Measurements from ENCODE around the gene SPATA31D3.

The SPATA31D3 gene

DNA sequence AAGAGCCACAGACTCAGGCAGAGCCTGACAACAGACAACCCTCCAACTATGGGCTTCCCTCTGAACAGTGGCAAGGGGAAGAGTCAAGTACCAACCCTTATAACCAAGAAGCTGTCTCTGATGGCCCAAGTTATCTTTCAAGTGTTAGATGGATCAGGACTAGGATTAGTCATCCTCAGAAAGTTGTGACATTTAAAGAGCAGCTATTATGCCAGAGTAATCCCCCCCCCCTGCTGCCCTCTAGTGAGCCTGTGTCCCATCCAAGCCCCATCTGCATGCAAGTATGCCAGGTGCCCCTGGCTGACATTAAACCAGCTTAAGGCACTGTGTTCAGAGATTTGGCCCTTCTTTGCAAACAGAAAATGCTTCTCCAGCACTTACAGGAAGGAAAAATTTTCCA lies 28.4 kb downstream of the SPATA31D3 start:
- Histone ChIP-seq H3K9me3 (replicated peaks in 1 of 2; ENCODE audit: control insufficient read depth in 2 of 2, insufficient read depth in 1 of 2, low read depth in 1 of 2, low read length in 2 of 2) (no peaks in the 10 kb centered on the region), H2BK120ac (ENCODE audit: low read depth, low read length) (no peak overlapping the region), H3K4me2 (ENCODE audit: insufficient read depth, low read length, poor library complexity, severe bottlenecking) (no peak overlapping the region), H3K4ac (ENCODE audit: low read length) (no peak overlapping the region), H3K18ac (ENCODE audit: low read length) (no peak overlapping the region), H3K27me3 (ENCODE audit: control insufficient read depth in 3 of 3, insufficient read depth in 3 of 3, low read depth in 1 of 3, low read length in 3 of 3) (no peaks in the 10 kb centered on the region), H2BK5ac (ENCODE audit: low read length) (no peak overlapping the region), H2BK12ac (ENCODE audit: low read length) (no peak overlapping the region), H3K9ac (ENCODE audit: low read depth, low read length, poor library complexity) (no peak overlapping the region), H3K4me1 (ENCODE audit: control insufficient read depth in 2 of 2, insufficient read depth in 1 of 2, low read depth in 1 of 2, low read length in 2 of 2) (no peaks in the 10 kb centered on the region), H4K91ac (ENCODE audit: low read depth, low read length, poor library complexity) (no peak overlapping the region), H3K23ac (ENCODE audit: low read depth, low read length, poor library complexity) (no peak overlapping the region), H2AK5ac (ENCODE audit: low read depth, low read length) (no peak overlapping the region), H3K79me1 (ENCODE audit: low read depth, low read length) (no peaks in the 10 kb centered on the region), H4K8ac (ENCODE audit: low read depth, low read length) (no peak overlapping the region), H2BK15ac (ENCODE audit: low read length) (no peak overlapping the region), H3K36me3 (replicated peaks in 1 of 2; ENCODE audit: control insufficient read depth in 2 of 2, insufficient read depth in 2 of 2, low read length in 2 of 2) (no peaks in the 10 kb centered on the region), H3K27ac (replicated peaks; ENCODE audit: low read length) (no peak overlapping the region), H2AFZ (ENCODE audit: low read length) (no peak overlapping the region), H3K14ac (ENCODE audit: low read length) (no peak overlapping the region), H3K4me3 (ENCODE audit: low read length in 2 of 2) (no peak overlapping the region)
- DNase-seq (ENCODE audit: low spot score): no peak

- WGBS, 2 donors (ENCODE audit: extremely low coverage in 2 of 2, insufficient read length in 2 of 2, insufficient replicate concordance in 1 of 2): no CpG with 5 or more reads among the region's 5 CpGs
- H2AK5ac ChIP-seq (ENCODE audit: low read depth, low read length): no peak overlapping the region
Observed at GRCh38 chr9:81974764-81975163, 31.5 kb downstream of the SPATA31D3 start.

GRCh38 chr9:81976351-81976750 lies 33.1 kb downstream of the SPATA31D3 start:
- DNase-seq (ENCODE audit: low spot score): no peak
- H3K14ac ChIP-seq (ENCODE audit: low read length): no peak overlapping the region
- no peak overlapping the region for H3K9ac ChIP-seq (ENCODE audit: low read depth, low read length, poor library complexity)
- no peak overlapping the region for H2BK12ac ChIP-seq (ENCODE audit: low read length)
- no peak overlapping the region for H2AFZ ChIP-seq (ENCODE audit: low read length)
- no peaks in the 10 kb centered on the region for H3K27me3 ChIP-seq (ENCODE audit: control insufficient read depth in 3 of 3, insufficient read depth in 3 of 3, low read depth in 1 of 3, low read length in 3 of 3)
- no peak overlapping the region for H3K23ac ChIP-seq (ENCODE audit: low read depth, low read length, poor library complexity)
- no peak overlapping the region for H3K4ac ChIP-seq (ENCODE audit: low read length)
- no peak overlapping the region for H2BK15ac ChIP-seq (ENCODE audit: low read length)
- H3K9me3 ChIP-seq (replicated peaks in 1 of 2; ENCODE audit: control insufficient read depth in 2 of 2, insufficient read depth in 1 of 2, low read depth in 1 of 2, low read length in 2 of 2): no peaks in the 10 kb centered on the region
- H2BK120ac ChIP-seq (ENCODE audit: low read depth, low read length): no peak overlapping the region
- H3K36me3 ChIP-seq (replicated peaks in 1 of 2; ENCODE audit: control insufficient read depth in 2 of 2, insufficient read depth in 2 of 2, low read length in 2 of 2): no peaks in the 10 kb centered on the region
- H3K18ac ChIP-seq (ENCODE audit: low read length): no peak overlapping the region
- no peak overlapping the region for H4K8ac ChIP-seq (ENCODE audit: low read depth, low read length)
- H3K4me3 ChIP-seq (ENCODE audit: low read length in 2 of 2): no peak overlapping the region
- H2AK5ac ChIP-seq (ENCODE audit: low read depth, low read length): no peak overlapping the region
- no peak overlapping the region for H4K91ac ChIP-seq (ENCODE audit: low read depth, low read length, poor library complexity)
- H3K4me2 ChIP-seq (ENCODE audit: insufficient read depth, low read length, poor library complexity, severe bottlenecking): no peak overlapping the region
- H3K79me1 ChIP-seq (ENCODE audit: low read depth, low read length): no peaks in the 10 kb centered on the region
- no peaks in the 10 kb centered on the region for H3K4me1 ChIP-seq (ENCODE audit: control insufficient read depth in 2 of 2, insufficient read depth in 1 of 2, low read depth in 1 of 2, low read length in 2 of 2)
- WGBS, 2 donors (ENCODE audit: extremely low coverage in 2 of 2, insufficient read length in 2 of 2, insufficient replicate concordance in 1 of 2): no CpG with 5 or more reads among the region's 11 CpGs
- H3K27ac ChIP-seq (replicated peaks; ENCODE audit: low read length): no peak overlapping the region
- no peak overlapping the region for H2BK5ac ChIP-seq (ENCODE audit: low read length)

More at GRCh38 chr9:81974764-81975163, 31.5 kb downstream of the SPATA31D3 start:
- H3K4me2 ChIP-seq (ENCODE audit: insufficient read depth, low read length, poor library complexity, severe bottlenecking): no peak overlapping the region
- no peaks in the 10 kb centered on the region for H3K36me3 ChIP-seq (replicated peaks in 1 of 2; ENCODE audit: control insufficient read depth in 2 of 2, insufficient read depth in 2 of 2, low read length in 2 of 2)
- no peaks in the 10 kb centered on the region for H3K9me3 ChIP-seq (replicated peaks in 1 of 2; ENCODE audit: control insufficient read depth in 2 of 2, insufficient read depth in 1 of 2, low read depth in 1 of 2, low read length in 2 of 2)
- H3K4me3 ChIP-seq (ENCODE audit: low read length in 2 of 2): no peak overlapping the region
- H3K18ac ChIP-seq (ENCODE audit: low read length): no peak overlapping the region
- H3K9ac ChIP-seq (ENCODE audit: low read depth, low read length, poor library complexity): no peak overlapping the region
- no peak overlapping the region for H3K4ac ChIP-seq (ENCODE audit: low read length)
- no peak overlapping the region for H2AFZ ChIP-seq (ENCODE audit: low read length)
- H4K8ac ChIP-seq (ENCODE audit: low read depth, low read length): no peak overlapping the region
- no peaks in the 10 kb centered on the region for H3K27me3 ChIP-seq (ENCODE audit: control insufficient read depth in 3 of 3, insufficient read depth in 3 of 3, low read depth in 1 of 3, low read length in 3 of 3)
- H4K91ac ChIP-seq (ENCODE audit: low read depth, low read length, poor library complexity): no peak overlapping the region
- DNase-seq (ENCODE audit: low spot score): no peak
- H2BK12ac ChIP-seq (ENCODE audit: low read length): no peak overlapping the region
- H3K23ac ChIP-seq (ENCODE audit: low read depth, low read length, poor library complexity): no peak overlapping the region
- no peaks in the 10 kb centered on the region for H3K4me1 ChIP-seq (ENCODE audit: control insufficient read depth in 2 of 2, insufficient read depth in 1 of 2, low read depth in 1 of 2, low read length in 2 of 2)
- no peak overlapping the region for H2BK15ac ChIP-seq (ENCODE audit: low read length)
- H3K27ac ChIP-seq (replicated peaks; ENCODE audit: low read length): no peak overlapping the region
- H3K14ac ChIP-seq (ENCODE audit: low read length): no peak overlapping the region
- H3K79me1 ChIP-seq (ENCODE audit: low read depth, low read length): no peaks in the 10 kb centered on the region
- H2BK5ac ChIP-seq (ENCODE audit: low read length): no peak overlapping the region
- no peak overlapping the region for H2BK120ac ChIP-seq (ENCODE audit: low read depth, low read length)

GRCh38 chr9:81979196-81979595 lies 35.9 kb downstream of the SPATA31D3 start:
- no peak overlapping the region for H3K9ac ChIP-seq (ENCODE audit: low read depth, low read length, poor library complexity)
- no peaks in the 10 kb centered on the region for H3K36me3 ChIP-seq (replicated peaks in 1 of 2; ENCODE audit: control insufficient read depth in 2 of 2, insufficient read depth in 2 of 2, low read length in 2 of 2)
- no peaks in the 10 kb centered on the region for H3K79me1 ChIP-seq (ENCODE audit: low read depth, low read length)
- no peak overlapping the region for H2BK15ac ChIP-seq (ENCODE audit: low read length)
- no CpG with 5 or more reads among the region's 2 CpGs for WGBS, 2 donors (ENCODE audit: extremely low coverage in 2 of 2, insufficient read length in 2 of 2, insufficient replicate concordance in 1 of 2)
- H3K4me3 ChIP-seq (ENCODE audit: low read length in 2 of 2): no peak overlapping the region
- no peaks in the 10 kb centered on the region for H3K27me3 ChIP-seq (ENCODE audit: control insufficient read depth in 3 of 3, insufficient read depth in 3 of 3, low read depth in 1 of 3, low read length in 3 of 3)
- H3K27ac ChIP-seq (replicated peaks; ENCODE audit: low read length): no peak overlapping the region
- H3K4me1 ChIP-seq (ENCODE audit: control insufficient read depth in 2 of 2, insufficient read depth in 1 of 2, low read depth in 1 of 2, low read length in 2 of 2): no peaks in the 10 kb centered on the region
- no peak overlapping the region for H2BK12ac ChIP-seq (ENCODE audit: low read length)
- no peak overlapping the region for H2BK5ac ChIP-seq (ENCODE audit: low read length)
- no peak overlapping the region for H3K18ac ChIP-seq (ENCODE audit: low read length)
- H2BK120ac ChIP-seq (ENCODE audit: low read depth, low read length): no peak overlapping the region
- H3K4ac ChIP-seq (ENCODE audit: low read length): no peak overlapping the region
- H3K4me2 ChIP-seq (ENCODE audit: insufficient read depth, low read length, poor library complexity, severe bottlenecking): no peak overlapping the region
- H2AK5ac ChIP-seq (ENCODE audit: low read depth, low read length): no peak overlapping the region
- no peak overlapping the region for H3K23ac ChIP-seq (ENCODE audit: low read depth, low read length, poor library complexity)
- no peak overlapping the region for H4K91ac ChIP-seq (ENCODE audit: low read depth, low read length, poor library complexity)
- no peak for DNase-seq (ENCODE audit: low spot score)
- H4K8ac ChIP-seq (ENCODE audit: low read depth, low read length): no peak overlapping the region
- no peaks in the 10 kb centered on the region for H3K9me3 ChIP-seq (replicated peaks in 1 of 2; ENCODE audit: control insufficient read depth in 2 of 2, insufficient read depth in 1 of 2, low read depth in 1 of 2, low read length in 2 of 2)
- no peak overlapping the region for H2AFZ ChIP-seq (ENCODE audit: low read length)
- H3K14ac ChIP-seq (ENCODE audit: low read length): no peak overlapping the region

Measured in neuronal stem cell (in vitro differentiated cells).